ENCODE measurements around the gene ZSCAN18.

DNA sequence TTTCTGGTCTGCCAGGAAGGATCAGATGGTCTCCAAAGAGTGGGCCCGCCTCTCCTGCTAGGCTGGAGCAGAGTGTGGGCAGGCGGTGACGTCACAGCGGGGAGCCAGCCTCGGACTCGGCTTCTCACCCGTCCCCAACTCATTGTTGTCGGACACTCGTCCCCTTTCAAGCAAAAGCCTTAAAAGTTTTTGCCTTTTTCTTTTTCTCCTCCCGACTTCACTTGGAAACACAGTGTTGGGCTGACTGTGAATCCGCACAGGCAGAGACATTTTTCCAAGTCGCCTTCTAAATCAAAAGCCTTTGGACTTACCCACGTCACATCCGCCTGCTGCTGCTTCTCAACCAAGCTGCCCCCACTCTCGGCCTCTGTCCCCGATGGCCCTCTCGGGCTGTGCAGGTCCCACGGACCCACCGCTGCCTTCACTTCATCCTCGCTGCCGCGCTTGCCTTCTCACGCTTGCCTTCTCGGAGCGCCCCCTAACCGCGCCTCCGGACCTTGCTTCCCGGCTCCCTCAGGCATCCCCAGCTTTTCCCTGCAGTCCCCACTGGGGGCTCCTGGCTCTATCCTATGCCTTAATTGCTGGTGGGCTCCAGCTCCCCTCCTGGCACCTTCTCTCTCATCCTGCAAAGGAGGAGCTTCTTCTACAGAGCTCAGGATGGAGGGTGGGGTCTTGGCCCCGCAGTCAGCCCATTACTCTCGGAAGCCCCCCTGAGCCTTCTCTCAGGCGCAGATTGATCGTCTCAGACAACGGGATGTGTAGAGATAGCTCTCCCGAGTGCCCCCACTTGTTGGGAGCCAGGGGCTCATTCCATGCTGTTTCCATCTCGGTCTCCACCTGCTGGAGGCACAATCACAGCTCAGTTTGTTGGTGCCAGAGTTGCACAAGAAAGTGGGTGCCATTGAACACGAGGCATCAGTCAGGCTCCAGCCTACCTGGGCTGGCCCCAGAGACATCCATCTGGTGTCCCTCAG lies 42.8 kb downstream of the ZSCAN18 start:
- TF ChIP-seq, protein P1, sequence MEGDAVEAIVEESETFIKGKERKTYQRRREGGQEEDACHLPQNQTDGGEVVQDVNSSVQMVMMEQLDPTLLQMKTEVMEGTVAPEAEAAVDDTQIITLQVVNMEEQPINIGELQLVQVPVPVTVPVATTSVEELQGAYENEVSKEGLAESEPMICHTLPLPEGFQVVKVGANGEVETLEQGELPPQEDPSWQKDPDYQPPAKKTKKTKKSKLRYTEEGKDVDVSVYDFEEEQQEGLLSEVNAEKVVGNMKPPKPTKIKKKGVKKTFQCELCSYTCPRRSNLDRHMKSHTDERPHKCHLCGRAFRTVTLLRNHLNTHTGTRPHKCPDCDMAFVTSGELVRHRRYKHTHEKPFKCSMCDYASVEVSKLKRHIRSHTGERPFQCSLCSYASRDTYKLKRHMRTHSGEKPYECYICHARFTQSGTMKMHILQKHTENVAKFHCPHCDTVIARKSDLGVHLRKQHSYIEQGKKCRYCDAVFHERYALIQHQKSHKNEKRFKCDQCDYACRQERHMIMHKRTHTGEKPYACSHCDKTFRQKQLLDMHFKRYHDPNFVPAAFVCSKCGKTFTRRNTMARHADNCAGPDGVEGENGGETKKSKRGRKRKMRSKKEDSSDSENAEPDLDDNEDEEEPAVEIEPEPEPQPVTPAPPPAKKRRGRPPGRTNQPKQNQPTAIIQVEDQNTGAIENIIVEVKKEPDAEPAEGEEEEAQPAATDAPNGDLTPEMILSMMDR (IDR thresholded peaks at IDR 0.05) = no peak
- no peak for TF ChIP-seq POLR2A (IDR thresholded peaks at IDR 0.05)
